GM19238 (cell line): ENCODE data around the gene ASCC2.
"Not testable (repeated sequence)": the region's sequence is repeated elsewhere in the genome, so short reads cannot be mapped to it uniquely, and the experiment has no call there.

Experiments used
- DNase-seq: peaks from one replicate; pipeline ENCODE4 v3.0.0; 2011; ENCODE audit warnings: low spot score; ENCODE audit not compliant: insufficient read length

ASCC2 gene

DNA sequence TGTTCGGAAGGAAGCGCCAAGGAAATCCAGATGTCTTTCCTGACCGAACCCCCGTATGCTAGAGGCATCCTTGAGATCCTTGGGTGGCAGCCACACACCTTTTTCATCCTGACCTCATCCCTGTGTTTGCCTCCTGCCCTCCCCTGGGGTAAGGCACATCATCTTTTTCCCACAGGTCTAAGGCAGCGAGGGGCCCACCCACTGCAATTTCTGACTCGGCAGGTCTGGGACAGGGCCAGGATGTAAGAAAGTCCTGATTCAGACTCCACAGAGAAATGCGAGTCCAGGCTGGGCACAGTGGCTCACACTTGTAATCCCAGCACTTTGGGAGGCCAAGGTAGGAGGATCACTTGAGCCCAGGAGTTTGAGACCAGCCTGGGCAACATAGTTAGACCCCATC, 81.7 kb downstream of the ASCC2 start:
- no peak for DNase-seq

DNA sequence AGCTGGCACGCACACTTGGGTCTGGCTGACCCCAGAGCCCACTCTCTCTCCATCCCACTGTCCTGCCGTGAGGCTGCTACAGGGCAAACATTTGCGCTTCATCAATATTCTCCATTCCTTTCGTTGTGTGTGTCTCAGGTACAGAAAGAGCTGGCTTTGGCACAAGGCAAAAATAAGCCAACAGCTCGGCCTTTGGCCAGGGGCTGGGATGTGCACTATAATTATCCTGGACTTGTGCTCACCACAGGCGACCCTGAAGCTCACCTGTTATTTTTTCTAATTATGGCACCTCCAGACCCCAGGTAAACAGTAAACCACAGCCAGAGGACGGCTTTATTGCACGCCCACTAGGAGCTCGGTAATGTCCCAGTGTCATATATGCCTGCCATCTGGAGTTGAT, 82.2 kb downstream of the ASCC2 start:
- no peak for DNase-seq

DNA sequence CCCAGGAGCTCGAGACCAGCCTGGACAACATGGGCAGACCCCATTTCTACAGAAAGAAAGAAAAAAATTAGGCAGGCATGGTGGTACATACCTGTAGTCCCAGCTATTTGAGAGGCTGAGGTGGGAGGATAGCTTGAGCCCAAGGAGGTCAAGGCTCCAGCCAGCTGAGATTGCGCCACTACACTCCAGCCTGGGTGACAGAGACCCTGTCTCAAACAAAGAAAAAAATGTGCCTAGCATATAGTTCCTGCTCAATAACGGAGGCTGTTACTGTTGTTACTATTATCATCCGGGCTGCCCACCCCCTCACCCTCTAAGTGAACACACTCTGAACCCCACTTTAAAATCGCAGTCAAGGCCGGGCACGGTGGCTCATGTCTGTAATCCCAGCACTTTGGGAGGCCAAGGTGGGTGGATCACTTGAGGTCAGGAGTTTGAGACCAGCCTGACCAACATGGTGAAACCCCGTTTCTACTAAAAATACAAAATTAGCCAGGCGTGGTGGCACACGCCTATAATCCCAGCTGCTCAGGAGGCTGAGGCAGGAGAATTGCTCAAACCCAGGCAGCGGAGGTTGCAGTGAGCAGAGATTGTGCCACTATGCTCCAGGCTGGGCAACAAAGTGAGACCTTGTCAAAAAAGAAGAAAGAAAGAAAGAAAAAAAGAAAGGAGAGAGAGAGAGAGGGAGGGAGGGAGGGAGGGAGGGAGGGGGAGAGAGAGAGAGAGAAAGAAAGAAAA, 83.2 kb downstream of the ASCC2 start:
- DNase-seq = not testable (repeated sequence)

DNA sequence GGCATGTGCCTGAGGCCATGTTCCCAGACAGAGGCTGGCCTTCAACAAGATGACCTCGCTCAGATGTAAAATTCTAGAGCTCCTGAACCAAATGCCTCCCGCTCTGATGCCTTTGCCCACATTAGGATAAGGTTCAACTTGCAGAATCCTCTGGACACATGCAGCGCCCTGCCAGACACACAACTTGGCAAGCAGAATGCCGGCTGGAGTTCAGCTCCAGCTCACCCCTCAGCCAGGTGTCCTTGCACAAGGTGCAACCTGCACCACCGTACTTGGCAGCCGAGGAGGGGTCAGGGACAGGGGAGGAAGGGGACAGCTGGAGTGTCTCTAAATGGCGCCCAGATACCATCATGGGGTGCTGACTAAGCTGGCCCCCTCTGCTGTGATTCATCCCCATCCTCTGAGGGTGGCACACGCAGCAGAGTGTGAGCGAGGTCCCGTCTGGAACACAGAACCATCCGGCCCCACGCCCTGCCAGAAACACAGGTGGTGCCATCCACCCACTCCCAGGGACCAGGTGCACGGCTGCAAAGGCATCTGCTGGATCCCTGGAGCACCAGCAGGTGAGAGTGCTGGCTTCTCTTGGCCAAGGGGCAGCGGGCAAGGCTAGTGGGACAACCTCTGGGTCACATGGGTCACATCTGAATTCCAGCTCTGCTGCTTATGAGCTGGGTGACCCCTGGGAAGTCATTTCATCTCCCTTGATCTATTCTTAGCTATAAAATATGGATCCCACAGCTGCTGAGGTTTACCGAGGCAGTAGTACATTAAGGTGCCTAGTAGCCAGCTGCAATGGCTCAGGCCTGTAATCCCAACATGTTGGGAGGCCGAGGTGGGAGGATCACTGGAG, 84.0 kb downstream of the ASCC2 start:
- DNase-seq = no peak

DNA sequence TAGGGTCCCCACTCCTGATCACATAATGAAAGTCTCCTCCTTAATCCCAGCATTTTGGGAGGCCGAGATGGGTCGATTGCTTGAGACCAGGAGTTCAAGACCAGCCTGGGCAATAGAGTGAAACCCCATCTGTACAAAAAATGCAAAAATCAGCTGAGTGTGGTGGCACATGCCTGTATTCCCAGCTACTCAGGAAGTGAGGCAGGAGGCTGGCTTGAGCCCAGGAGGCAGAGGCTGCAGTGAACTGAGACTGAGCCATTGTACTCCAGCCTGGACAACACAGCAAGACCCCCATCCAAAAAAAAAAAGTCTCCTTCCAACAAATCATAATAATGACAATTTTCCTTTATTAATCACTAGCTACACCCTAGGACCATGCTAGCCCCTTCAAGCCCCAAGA, 86.4 kb downstream of the ASCC2 start:
- no peak for DNase-seq

DNA sequence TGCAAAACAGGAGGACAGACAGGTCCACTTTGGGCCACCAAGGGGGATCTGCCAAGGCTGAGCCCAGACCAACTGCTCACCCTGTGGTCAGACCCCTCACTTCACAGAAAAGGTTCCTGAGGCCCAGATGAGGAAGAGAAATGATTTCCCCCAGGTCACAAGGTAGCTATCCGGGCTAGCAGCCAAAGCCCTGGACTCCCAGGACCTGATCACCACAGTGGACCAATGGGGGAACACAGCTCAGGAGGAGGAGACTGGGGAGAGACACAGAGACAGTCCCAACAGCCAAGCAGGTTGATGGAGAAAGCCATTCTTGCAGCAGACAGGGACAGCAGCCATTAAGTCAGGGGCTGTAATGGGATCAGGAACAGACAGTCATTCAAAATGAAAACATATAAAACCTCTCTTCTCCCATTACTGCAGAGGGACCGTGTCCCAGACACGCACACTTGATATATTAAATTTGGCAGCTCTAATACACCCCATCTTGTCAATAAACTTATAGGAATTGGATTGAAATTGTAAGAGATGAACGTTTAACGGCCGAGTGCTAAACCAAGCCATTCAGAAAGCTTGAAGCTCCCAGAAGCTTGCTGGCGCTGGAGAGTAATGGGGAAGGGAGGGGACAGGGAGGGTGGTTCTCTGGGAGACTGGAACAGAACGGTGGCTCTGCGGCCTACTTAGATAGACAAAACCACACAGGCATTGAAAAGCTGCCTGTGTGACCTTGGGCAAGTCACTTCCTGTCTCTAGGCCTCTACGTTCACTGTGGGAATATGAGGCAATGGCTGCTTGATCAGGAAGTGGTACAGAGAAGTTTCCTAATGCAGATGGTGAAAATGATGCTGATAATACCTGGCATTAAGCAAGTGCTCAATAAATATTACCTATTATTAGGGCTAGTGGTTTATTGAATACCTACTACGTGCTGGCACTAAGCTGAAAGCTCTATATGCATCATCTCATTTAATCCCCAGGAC, 87.2 kb downstream of the ASCC2 start:
- no peak for DNase-seq

DNA sequence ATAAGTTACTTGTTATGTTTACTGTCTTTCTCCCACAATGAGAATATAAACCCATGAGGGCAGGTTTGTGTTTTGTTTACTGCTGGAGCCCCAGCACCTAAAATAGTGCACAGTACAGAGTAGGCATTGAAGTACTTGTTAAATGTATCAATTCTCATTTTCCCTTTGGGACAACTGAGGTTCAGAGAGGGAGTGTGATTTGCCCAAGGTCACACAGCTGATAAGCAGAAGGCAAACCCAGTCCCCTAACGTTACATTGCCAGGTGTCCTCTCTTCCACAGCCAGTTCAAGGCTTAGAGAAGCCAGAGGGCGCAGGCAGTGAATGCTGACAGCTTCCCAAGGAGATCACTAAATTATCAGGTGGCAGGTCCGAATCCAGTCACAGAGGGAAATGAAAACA, 88.0 kb downstream of the ASCC2 start:
- DNase-seq = no peak

DNA sequence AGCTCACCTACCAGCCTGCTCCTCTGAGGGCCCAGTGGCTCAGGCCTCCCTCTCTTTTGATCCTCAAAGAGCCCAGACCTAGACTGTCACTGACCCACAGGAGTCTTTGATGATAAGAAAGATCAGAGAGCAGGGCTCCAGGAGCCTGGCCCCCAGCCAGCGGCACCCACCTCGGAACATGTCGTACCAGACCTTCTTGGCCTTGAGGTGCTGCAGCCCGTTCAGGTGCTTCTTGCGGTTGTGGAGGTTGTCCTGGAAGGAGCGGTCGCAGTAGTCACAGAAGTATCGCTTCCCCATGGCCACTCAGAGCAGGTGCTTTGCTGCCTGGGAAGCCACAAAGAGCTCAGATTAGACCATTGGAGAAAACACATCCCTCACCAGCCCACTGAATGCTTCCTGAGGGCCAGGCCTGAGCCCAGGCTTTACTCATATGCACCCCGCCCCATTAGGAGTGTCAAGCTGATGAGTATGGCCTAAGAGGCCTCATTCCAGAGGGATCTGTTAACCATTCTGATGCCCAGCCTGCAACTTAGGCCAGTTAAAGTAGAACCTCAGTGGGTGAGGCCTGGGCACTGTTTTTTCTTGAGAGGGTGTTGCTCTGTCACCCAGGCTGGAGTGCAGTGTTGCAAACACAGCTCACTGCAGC, 89.7 kb downstream of the ASCC2 start:
- no peak for DNase-seq

DNA sequence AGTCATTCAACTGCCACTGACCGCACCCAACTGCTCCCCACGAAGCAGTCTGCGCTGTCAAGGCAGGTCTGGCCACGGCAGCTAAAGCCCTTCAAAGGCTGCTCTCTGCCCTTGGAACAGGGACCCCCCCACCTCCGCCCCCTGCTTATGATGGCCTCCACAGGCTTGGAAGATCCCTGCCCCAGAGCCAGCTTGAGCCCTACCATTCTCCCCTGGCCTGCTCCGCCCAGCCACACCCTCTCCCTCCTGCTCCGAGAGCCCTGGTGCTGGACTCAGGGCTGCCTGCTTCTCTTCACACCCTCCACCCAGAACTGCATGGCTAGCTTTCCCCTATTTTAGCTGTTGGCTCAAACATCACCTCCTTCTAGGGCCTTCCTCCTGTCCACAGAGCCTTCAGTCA, 90.2 kb downstream of the ASCC2 start:
- DNase-seq = no peak

DNA sequence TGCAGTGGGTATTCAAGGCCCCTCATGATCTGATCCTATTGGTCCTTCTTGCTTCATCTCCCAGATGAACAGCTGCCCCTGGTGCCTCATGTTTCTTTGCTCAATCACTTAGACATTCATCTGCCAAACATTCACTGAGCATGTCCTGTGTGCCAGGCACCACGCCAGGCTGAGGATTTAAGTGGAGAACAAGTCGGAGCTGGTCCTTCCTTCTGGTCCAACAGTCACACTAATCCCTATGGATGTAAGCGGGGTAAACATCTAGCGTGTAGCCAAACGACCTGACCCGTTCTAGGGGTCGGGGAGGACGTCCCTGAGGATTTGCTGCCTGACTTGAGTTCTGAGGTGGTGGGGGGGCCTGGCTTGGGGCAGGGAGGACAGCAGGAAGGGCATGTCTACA, 93.2 kb downstream of the ASCC2 start:
- no peak for DNase-seq

DNA sequence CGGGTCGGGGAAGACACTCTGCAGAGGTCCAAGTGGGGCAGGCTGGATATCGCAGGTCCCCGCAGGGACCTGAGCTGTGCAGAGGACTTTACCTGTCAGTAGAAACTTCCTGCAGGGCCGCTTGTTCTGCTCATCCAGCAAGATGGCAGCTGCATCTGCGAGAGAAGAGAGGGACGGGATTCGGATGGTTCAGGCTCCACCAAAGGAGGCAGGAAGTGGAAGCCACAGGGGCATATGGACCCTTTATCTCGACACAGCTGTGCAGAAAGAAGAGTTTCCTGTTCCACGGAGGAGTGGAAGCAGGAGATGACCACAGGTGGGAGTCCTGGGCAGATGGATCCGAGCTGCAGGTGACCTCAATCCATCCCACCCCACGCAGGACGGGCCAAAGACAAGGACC, 95.7 kb downstream of the ASCC2 start:
- no peak for DNase-seq

DNA sequence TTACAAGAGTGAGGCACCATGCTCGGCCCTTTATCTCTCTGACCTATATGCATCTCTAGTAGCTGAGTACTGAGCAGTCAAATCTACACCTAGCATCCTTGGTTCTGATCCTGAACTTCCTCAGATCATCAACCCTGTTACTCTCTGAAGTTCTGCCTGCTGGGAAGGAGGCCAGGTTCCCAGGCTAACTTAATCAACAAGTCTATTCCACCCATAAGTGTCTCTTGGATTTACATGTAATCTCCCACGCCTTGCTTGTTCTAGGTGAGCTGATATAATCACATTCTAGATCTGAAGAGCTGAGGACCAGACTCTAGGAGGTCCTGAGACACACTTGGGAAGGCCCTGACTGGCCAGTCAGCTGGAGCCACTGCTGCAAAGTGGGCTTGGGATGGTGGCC, 96.1 kb downstream of the ASCC2 start:
- no peak for DNase-seq

DNA sequence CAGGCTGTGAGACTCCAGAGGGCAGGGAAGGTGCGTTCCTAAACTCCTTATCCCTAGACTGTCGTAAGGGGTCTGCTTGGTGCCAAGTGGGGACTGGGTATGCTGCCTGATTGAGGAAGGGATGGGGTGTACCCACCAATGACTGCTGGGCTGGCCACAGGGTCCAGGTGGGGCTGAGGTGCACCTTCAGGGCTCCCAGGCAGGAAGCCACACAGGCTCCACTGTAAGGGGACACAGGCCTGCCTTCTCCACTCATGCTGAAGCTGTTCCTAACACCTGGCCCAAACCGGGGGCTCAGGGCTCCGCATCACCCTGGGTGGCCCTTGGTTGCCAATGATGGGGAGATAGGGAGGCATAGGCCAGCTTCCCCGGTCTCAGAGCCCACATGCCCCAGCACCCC, 97.9 kb downstream of the ASCC2 start:
- no peak for DNase-seq

DNA sequence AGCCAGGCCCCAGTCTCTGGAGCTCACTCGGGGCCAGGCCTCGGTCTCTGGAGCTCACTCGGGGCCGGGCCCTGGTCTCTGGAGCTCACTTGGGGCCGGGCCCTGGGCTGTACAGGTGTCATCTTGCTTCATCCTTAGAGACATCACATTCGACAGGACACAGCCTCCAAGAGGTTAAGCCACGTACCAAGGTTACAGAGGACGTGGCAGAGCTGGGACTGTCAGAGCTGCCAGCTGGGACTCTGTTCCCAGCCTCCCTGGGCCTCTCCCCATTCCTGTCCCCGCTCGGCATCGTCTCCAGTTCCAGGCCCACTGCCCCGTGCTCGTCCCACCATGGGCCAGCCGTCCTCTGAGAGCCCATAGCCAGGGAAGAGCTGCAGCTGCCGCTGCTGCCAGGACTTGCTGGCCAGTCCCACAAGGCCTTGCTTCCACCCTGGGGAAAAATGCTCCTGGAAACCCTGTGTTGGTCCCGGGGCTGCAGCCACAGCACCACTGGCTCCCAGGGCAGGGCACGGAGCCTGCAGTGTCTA, 98.7 kb downstream of the ASCC2 start:
- no peak for DNase-seq
